ENCODE measurements around the gene LTBR. TPM values are rescaled to one million over a fixed set of nuclear protein-coding genes. Genes with fewer than 3 reads are reported as not detected.
A peak's percentile ranks its signal among the peaks of the same experiment; 100 is the strongest.
"Not testable (repeated sequence)": the region's sequence is repeated elsewhere in the genome, so short reads cannot be mapped to it uniquely, and the experiment has no call there.

The LTBR gene
- total RNA-seq, 1 experiment from 2014 or later = 178 TPM

- TF ChIP-seq CTCF (conservative IDR thresholded peaks at IDR 0.05) = no peak
- TF ChIP-seq EZH2 (IDR thresholded peaks at IDR 0.05; ENCODE audit: low read depth) = no peak
- no peaks in the 10 kb centered on the region for H3K27me3 ChIP-seq (ENCODE audit: insufficient read depth, low read depth)
- peaks cover 8% of the 10 kb centered on the region; the same call in 1 of the 2 replicates for H4K20me1 ChIP-seq (ENCODE audit: insufficient read depth)
- peaks cover 77% of the 10 kb centered on the region for H3K4me1 ChIP-seq (replicated peaks; ENCODE audit: insufficient read depth)
- DNase-seq = no peak
- H3K4me2 ChIP-seq = peak overlapping the region; percentile 83
- BruUV-seq (replicated peaks) = no TSS peak
- ChIA-PET CTCF (no interaction called here), POLR2A (ENCODE audit: unreplicated experiment) (no interaction called here)
- H3K9me3 ChIP-seq (ENCODE audit: insufficient read depth, low read depth) = no peaks in the 10 kb centered on the region
- peak overlapping the region; percentile 54; the same call in 1 of the 2 replicates for H3K4me3 ChIP-seq
- H3K36me3 ChIP-seq (ENCODE audit: low read depth) = peaks cover 18% of the 10 kb centered on the region
- peaks cover 88% of the 10 kb centered on the region for H3K79me2 ChIP-seq (ENCODE audit: low read depth)
- peaks cover 56% of the 10 kb centered on the region for H3F3A ChIP-seq (ENCODE audit: insufficient read depth, low read depth)
- H3K27ac ChIP-seq = peak overlapping the region; percentile 95
- H3K9me2 ChIP-seq (ENCODE audit: insufficient read depth) = no peaks in the 10 kb centered on the region
- intact Hi-C loops (cut with micrococcal nuclease; ENCODE audit: unreplicated experiment) = loop anchor here (2.0 kb wide), 3 partner anchors 25 to 115 kb away; partner anchors contain the start of gene TAPBPL
- H2AFZ ChIP-seq = no peak overlapping the region
Measured at GRCh38 chr12:6337958-6338433, 46.0 kb upstream of the LTBR start.

GRCh38 chr12:6338536-6338935 lies 45.4 kb upstream of the LTBR start:
- CTCF ChIA-PET = interaction anchor here (0.6 kb wide), 1 partner anchor 201 kb away, joined by 4 read pairs; no protein-coding TSS in a partner anchor

GRCh38 chr12:6338955-6339354 lies 45.0 kb upstream of the LTBR start:
- Histone ChIP-seq H3F3A (ENCODE audit: insufficient read depth, low read depth) (peaks cover 50% of the 10 kb centered on the region), H3K4me3 (peak overlapping the region; percentile 92; the same call in 1 of the 2 replicates), H2AFZ (no peak overlapping the region), H3K79me2 (ENCODE audit: low read depth) (peaks cover 79% of the 10 kb centered on the region), H3K36me3 (ENCODE audit: low read depth) (peaks cover 9% of the 10 kb centered on the region), H3K9me2 (ENCODE audit: insufficient read depth) (no peaks in the 10 kb centered on the region), H4K20me1 (ENCODE audit: insufficient read depth) (peaks cover 8% of the 10 kb centered on the region; the same call in 1 of the 2 replicates), H3K4me1 (replicated peaks; ENCODE audit: insufficient read depth) (peaks cover 77% of the 10 kb centered on the region), H3K9me3 (ENCODE audit: insufficient read depth, low read depth) (no peaks in the 10 kb centered on the region), H3K27me3 (ENCODE audit: insufficient read depth, low read depth) (no peaks in the 10 kb centered on the region), H3K27ac (no peak overlapping the region), H3K4me2 (peak overlapping the region; percentile 83)
- no TSS peak for BruUV-seq (replicated peaks)
- DNase-seq = no peak
- intact Hi-C loops (cut with micrococcal nuclease; ENCODE audit: unreplicated experiment) = no loop called here
- TF ChIP-seq CTCF (conservative IDR thresholded peaks at IDR 0.05) (no peak), EZH2 (IDR thresholded peaks at IDR 0.05; ENCODE audit: low read depth) (no peak)
- POLR2A ChIA-PET (ENCODE audit: unreplicated experiment) = interaction anchor here (0.6 to 1.1 kb wide), 4 partner anchors 9 to 623 kb away, joined by 3 to 6 read pairs (median 5); no protein-coding TSS in a partner anchor
- CTCF ChIA-PET = interaction anchor here (0.6 to 1.0 kb wide), 3 partner anchors 13 to 201 kb away, joined by 3 to 13 read pairs (median 4); no protein-coding TSS in a partner anchor

More at GRCh38 chr12:6338536-6338935, 45.4 kb upstream of the LTBR start:
- H3K9me2 ChIP-seq (ENCODE audit: insufficient read depth); BruUV-seq (replicated peaks); H3K27me3 ChIP-seq (ENCODE audit: insufficient read depth, low read depth); H3K9me3 ChIP-seq (ENCODE audit: insufficient read depth, low read depth); H4K20me1 ChIP-seq (ENCODE audit: insufficient read depth); H3K27ac ChIP-seq; intact Hi-C loops (cut with micrococcal nuclease; ENCODE audit: unreplicated experiment); H2AFZ ChIP-seq; DNase-seq: not testable (repeated sequence)
- POLR2A ChIA-PET (ENCODE audit: unreplicated experiment) = interaction anchor here (0.6 kb wide), 1 partner anchor 623 kb away, joined by 4 read pairs; no protein-coding TSS in a partner anchor
- Histone ChIP-seq H3K4me2 (peak overlapping the region; percentile 83), H3K4me1 (replicated peaks; ENCODE audit: insufficient read depth) (peaks cover 77% of the 10 kb centered on the region), H3F3A (ENCODE audit: insufficient read depth, low read depth) (peaks cover 51% of the 10 kb centered on the region), H3K79me2 (ENCODE audit: low read depth) (peaks cover 83% of the 10 kb centered on the region), H3K4me3 (peak overlapping the region; percentile 92; the same call in 1 of the 2 replicates), H3K36me3 (ENCODE audit: low read depth) (peaks cover 13% of the 10 kb centered on the region)
